ENCODE results near the gene ARHGEF39.

Gene ARHGEF39

DNA sequence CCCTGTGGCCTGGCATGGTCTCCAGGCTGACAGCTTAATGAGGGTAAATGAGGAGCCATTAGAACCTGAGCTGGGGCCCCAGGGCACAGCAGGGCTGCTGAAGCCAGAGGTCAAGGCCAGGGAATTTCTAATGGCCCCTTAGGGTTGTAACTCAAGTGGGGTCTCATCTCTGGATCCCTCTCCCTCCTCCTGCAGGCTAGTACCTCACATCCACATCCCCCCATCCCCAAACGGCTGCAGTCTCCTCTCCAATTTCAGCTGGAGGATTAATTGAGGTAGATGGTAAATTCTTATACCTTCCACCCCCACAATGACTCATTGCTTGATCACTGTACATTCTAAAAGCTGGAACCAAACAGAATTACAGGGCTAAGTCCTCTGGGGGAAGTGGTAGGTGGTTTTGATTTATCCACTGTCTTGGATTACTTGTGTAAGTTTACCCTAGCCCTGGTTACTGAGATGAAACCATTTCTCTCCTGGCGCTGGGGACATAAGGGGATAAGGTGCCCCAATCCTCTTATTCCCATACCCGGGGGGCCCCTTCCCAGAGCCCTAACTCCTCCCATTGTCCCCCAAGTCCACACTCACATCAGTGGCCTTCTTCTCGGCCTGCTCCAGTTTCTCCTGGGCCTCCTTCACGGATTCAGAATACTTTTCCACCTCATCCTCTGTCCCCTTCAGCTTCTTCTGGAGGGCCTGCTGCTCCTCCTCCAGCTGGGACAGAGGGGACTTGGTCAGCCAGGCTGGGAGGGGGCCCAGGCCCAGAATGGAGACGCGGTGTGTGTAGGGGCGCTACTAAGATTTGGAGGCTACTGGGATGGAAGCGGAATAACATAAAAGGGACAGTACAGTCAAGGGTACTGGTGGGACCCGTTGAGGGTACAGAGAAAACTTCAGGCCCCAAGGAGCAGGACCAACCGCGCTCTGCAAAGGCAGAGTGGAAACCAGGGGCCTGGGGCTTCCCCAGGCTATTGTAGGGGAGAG is 23.9 kb upstream of the ARHGEF39 start:
- Histone ChIP-seq H2BK120ac (ENCODE audit: low read depth, low read length) (peak overlapping the region; percentile 93), H3K4me2 (ENCODE audit: low read length, poor library complexity, severe bottlenecking) (peak overlapping the region; percentile 82), H2BK12ac (ENCODE audit: low read length in 2 of 2) (peak overlapping the region; percentile 49 to 58), H3K9me3 (ENCODE audit: control insufficient read depth, low read length) (no peaks in the 10 kb centered on the region), H2AK5ac (ENCODE audit: low read length, severe bottlenecking) (peak overlapping the region; percentile 49), H3K4me1 (ENCODE audit: control insufficient read depth, insufficient read depth, low read depth, low read length) (peaks cover 41% of the 10 kb centered on the region), H3K27me3 (ENCODE audit: control insufficient read depth in 1 of 2, insufficient read depth in 1 of 2, low read length in 2 of 2) (no peaks in the 10 kb centered on the region), H3K4me3 (ENCODE audit: insufficient read depth in 1 of 2, low read depth in 1 of 2, low read length in 2 of 2) (peak overlapping the region; percentile 87), H2BK5ac (ENCODE audit: low read depth, low read length, poor library complexity, severe bottlenecking) (no peak overlapping the region), H3K23ac (ENCODE audit: low read length in 2 of 2) (peak overlapping the region in 1 of 2 experiments; percentile 83), H3K36me3 (ENCODE audit: control insufficient read depth in 1 of 2, insufficient read depth in 2 of 2, low read depth in 1 of 2, low read length in 2 of 2) (peaks cover 42 to 45% of the 10 kb centered on the region in 2 experiments), H3K9ac (ENCODE audit: low read length) (peak overlapping the region; percentile 92), H3K4ac (ENCODE audit: low read depth in 1 of 2, low read length in 2 of 2) (peak overlapping the region; percentile 88 to 98), H3K18ac (ENCODE audit: low read depth in 1 of 2, low read length in 2 of 2) (peak overlapping the region; percentile 84 to 96), H3K27ac (ENCODE audit: low read length, poor library complexity, severe bottlenecking) (peak overlapping the region; percentile 90), H2AFZ (ENCODE audit: low read depth, low read length) (no peak overlapping the region), H4K8ac (ENCODE audit: low read length) (peak overlapping the region; percentile 95), H4K91ac (ENCODE audit: low read length) (no peak overlapping the region), H3K79me1 (replicated peaks; ENCODE audit: low read length, poor library complexity, severe bottlenecking) (peaks cover 5% of the 10 kb centered on the region), H3K14ac (ENCODE audit: low read length in 2 of 2) (peak overlapping the region; percentile 48 to 98), H2BK15ac (ENCODE audit: low read depth, poor library complexity, severe bottlenecking) (no peak overlapping the region)
- DNase-seq, result peak; percentile 76
- WGBS, result 7% methylated on average over 10 of the region's 12 CpGs

DNA sequence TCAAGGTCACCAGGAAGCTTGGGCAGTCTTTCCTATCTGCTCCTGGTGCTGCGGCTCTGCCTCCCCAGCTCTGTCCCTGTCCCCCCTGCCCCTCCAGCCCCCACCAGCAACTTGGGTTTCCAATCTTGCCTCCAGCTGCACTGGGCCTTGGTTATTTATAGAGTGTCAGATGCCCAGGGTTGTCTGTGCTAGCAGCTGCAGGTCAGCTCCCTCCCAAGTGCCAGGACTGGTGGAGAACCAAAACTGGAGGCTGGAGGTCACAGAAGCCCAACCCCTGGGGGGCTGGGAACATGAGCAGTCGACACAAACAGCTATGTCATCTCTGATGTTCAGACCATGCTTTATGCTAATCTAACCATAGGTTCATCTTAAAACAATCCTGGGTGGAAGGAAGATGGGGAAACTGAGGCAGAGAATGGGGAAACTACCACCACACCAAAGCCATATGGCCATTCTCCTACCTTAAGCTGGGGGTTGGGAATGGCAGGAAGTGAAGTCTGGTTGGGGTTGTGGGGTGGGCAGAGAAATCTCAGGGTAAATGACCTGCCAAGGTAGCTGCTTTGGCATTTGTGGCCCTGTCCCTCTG is 23.1 kb upstream of the ARHGEF39 start:
- H2BK15ac ChIP-seq (ENCODE audit: low read depth, poor library complexity, severe bottlenecking), result no peak overlapping the region
- H3K9ac ChIP-seq (ENCODE audit: low read length), result peak overlapping the region; percentile 92
- H3K36me3 ChIP-seq (ENCODE audit: control insufficient read depth in 1 of 2, insufficient read depth in 2 of 2, low read depth in 1 of 2, low read length in 2 of 2), result peaks cover 49 to 53% of the 10 kb centered on the region in 2 experiments
- no peak overlapping the region for H2AK5ac ChIP-seq (ENCODE audit: low read length, severe bottlenecking)
- peak overlapping the region; percentile 47 to 87 for H3K4me3 ChIP-seq (ENCODE audit: insufficient read depth in 1 of 2, low read depth in 1 of 2, low read length in 2 of 2)
- H3K9me3 ChIP-seq (ENCODE audit: control insufficient read depth, low read length), result no peaks in the 10 kb centered on the region
- no peak overlapping the region for H2BK120ac ChIP-seq (ENCODE audit: low read depth, low read length)
- peak overlapping the region in 1 of 2 experiments; percentile 34 for H3K4ac ChIP-seq (ENCODE audit: low read depth in 1 of 2, low read length in 2 of 2)
- peak overlapping the region in 1 of 2 experiments; percentile 84 for H3K18ac ChIP-seq (ENCODE audit: low read depth in 1 of 2, low read length in 2 of 2)
- H4K8ac ChIP-seq (ENCODE audit: low read length), result peak overlapping the region; percentile 61
- peak overlapping the region; percentile 45 for H4K91ac ChIP-seq (ENCODE audit: low read length)
- H3K27me3 ChIP-seq (ENCODE audit: control insufficient read depth in 1 of 2, insufficient read depth in 1 of 2, low read length in 2 of 2), result no peaks in the 10 kb centered on the region
- H2BK5ac ChIP-seq (ENCODE audit: low read depth, low read length, poor library complexity, severe bottlenecking), result no peak overlapping the region
- no peak overlapping the region for H2AFZ ChIP-seq (ENCODE audit: low read depth, low read length)
- peak overlapping the region; percentile 82 for H3K4me2 ChIP-seq (ENCODE audit: low read length, poor library complexity, severe bottlenecking)
- DNase-seq, result no peak
- 100% methylated on average over 1 of the region's 2 CpGs for WGBS
- H3K27ac ChIP-seq (ENCODE audit: low read length, poor library complexity, severe bottlenecking), result peak overlapping the region; percentile 41
- peak overlapping the region in 1 of 2 experiments; percentile 49 for H3K14ac ChIP-seq (ENCODE audit: low read length in 2 of 2)
- peaks cover 5% of the 10 kb centered on the region for H3K79me1 ChIP-seq (replicated peaks; ENCODE audit: low read length, poor library complexity, severe bottlenecking)
- peak overlapping the region in 1 of 2 experiments; percentile 58 for H2BK12ac ChIP-seq (ENCODE audit: low read length in 2 of 2)
- H3K23ac ChIP-seq (ENCODE audit: low read length in 2 of 2), result peak overlapping the region in 1 of 2 experiments; percentile 35
- peaks cover 41% of the 10 kb centered on the region for H3K4me1 ChIP-seq (ENCODE audit: control insufficient read depth, insufficient read depth, low read depth, low read length)

DNA sequence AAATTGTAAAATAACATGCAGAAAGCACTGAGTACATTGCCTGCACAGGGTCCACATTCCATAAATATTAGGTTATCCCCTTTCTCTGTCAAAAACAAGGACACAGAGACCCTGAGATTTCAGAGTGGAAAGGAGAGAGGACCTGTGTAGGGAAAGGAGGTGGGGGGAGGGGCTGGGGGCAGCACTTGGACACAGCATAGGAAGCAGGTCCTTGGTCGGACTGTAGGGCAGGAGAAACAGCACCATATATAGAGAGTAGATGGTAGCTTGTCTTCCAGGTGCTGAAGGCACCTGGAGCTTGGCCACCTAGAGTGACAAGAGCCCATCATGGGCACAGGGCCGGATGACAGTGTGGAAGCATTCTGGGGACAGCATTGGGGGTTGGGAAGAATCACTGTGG is 22.3 kb upstream of the ARHGEF39 start:
- H4K8ac ChIP-seq (ENCODE audit: low read length), result no peak overlapping the region
- DNase-seq, result no peak
- H3K4ac ChIP-seq (ENCODE audit: low read depth in 1 of 2, low read length in 2 of 2), result no peak overlapping the region
- peak overlapping the region in 1 of 2 experiments; percentile 87 for H3K4me3 ChIP-seq (ENCODE audit: insufficient read depth in 1 of 2, low read depth in 1 of 2, low read length in 2 of 2)
- peak overlapping the region; percentile 3 for H2BK15ac ChIP-seq (ENCODE audit: low read depth, poor library complexity, severe bottlenecking)
- H3K9ac ChIP-seq (ENCODE audit: low read length), result peak overlapping the region; percentile 92
- no peak overlapping the region for H2BK120ac ChIP-seq (ENCODE audit: low read depth, low read length)
- no peak overlapping the region for H2AFZ ChIP-seq (ENCODE audit: low read depth, low read length)
- peak overlapping the region; percentile 82 for H3K4me2 ChIP-seq (ENCODE audit: low read length, poor library complexity, severe bottlenecking)
- H2AK5ac ChIP-seq (ENCODE audit: low read length, severe bottlenecking), result no peak overlapping the region
- WGBS, result 75% methylated on average over 2 of the region's 2 CpGs
- H3K36me3 ChIP-seq (ENCODE audit: control insufficient read depth in 1 of 2, insufficient read depth in 2 of 2, low read depth in 1 of 2, low read length in 2 of 2), result peaks cover 56 to 60% of the 10 kb centered on the region in 2 experiments
- H4K91ac ChIP-seq (ENCODE audit: low read length), result no peak overlapping the region
- H3K23ac ChIP-seq (ENCODE audit: low read length in 2 of 2), result no peak overlapping the region
- H3K27ac ChIP-seq (ENCODE audit: low read length, poor library complexity, severe bottlenecking), result peak overlapping the region; percentile 4
- H3K79me1 ChIP-seq (replicated peaks; ENCODE audit: low read length, poor library complexity, severe bottlenecking), result peaks cover 5% of the 10 kb centered on the region
- peaks cover 47% of the 10 kb centered on the region for H3K4me1 ChIP-seq (ENCODE audit: control insufficient read depth, insufficient read depth, low read depth, low read length)
- H3K14ac ChIP-seq (ENCODE audit: low read length in 2 of 2), result no peak overlapping the region
- no peaks in the 10 kb centered on the region for H3K27me3 ChIP-seq (ENCODE audit: control insufficient read depth in 1 of 2, insufficient read depth in 1 of 2, low read length in 2 of 2)
- no peak overlapping the region for H2BK12ac ChIP-seq (ENCODE audit: low read length in 2 of 2)
- no peak overlapping the region for H2BK5ac ChIP-seq (ENCODE audit: low read depth, low read length, poor library complexity, severe bottlenecking)
- H3K18ac ChIP-seq (ENCODE audit: low read depth in 1 of 2, low read length in 2 of 2), result no peak overlapping the region
- H3K9me3 ChIP-seq (ENCODE audit: control insufficient read depth, low read length), result no peaks in the 10 kb centered on the region

All from mesenchymal stem cell (in vitro differentiated cells and primary cell).